ENCODE results near the gene SACM1L. TPM values are rescaled to one million over a fixed set of nuclear protein-coding genes. Genes with fewer than 3 reads are reported as not detected.

Gene SACM1L
- total RNA-seq, 1 donor from 2014 or later = 39.4 TPM

DNA sequence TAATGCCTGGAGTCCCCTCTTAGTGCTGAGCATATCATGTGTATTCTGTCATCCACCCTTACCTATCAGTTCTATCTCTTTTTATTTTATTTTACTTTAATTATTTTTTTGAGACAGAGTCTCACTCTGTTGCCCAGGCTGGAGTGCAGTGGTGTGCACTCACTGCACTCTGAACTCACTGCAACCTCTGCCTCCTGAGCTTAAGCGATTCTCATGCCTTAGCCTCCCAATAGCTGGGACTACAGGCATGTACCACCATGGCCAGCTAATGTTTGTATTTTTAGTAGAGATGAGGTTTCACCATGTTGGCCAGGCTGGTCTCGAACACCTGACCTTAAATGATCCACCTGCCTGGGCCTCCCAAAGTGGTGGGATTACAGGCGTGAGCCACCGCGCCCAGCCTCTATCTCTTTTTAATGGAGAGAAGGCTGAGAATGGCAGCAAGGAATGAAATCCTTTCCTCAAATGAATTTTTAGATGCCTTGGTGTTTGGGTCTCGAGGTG, 11.4 kb downstream of the SACM1L start:
- Mint-ChIP-seq H3K9me3 (ENCODE audit: unreplicated experiment) (no peaks in the 10 kb centered on the region), H3K4me3 (ENCODE audit: unreplicated experiment) (no peak overlapping the region), H3K27me3 (ENCODE audit: low read depth, unreplicated experiment) (no peaks in the 10 kb centered on the region), H3K27ac (ENCODE audit: unreplicated experiment) (no peak overlapping the region), H3K4me1 (ENCODE audit: low read depth, unreplicated experiment) (peaks cover 6% of the 10 kb centered on the region), H3K36me3 (ENCODE audit: low read depth, unreplicated experiment) (no peaks in the 10 kb centered on the region)
- Histone ChIP-seq H3K9me3 (ENCODE audit: insufficient read depth, low read depth, low read length) (no peaks in the 10 kb centered on the region), H3K4me1 (ENCODE audit: insufficient read depth, low read length) (no peaks in the 10 kb centered on the region), H2AFZ (ENCODE audit: low read depth, low read length) (no peak overlapping the region), H3K4me2 (ENCODE audit: low read length) (no peak overlapping the region), H3K36me3 (ENCODE audit: insufficient read depth, low read length) (peaks cover 5% of the 10 kb centered on the region), H4K20me1 (ENCODE audit: insufficient read depth, low read length) (peaks cover 63% of the 10 kb centered on the region), H3K27ac (ENCODE audit: low read depth, low read length) (no peak overlapping the region), H3K27me3 (ENCODE audit: insufficient read depth, low read length) (no peaks in the 10 kb centered on the region), H3K4me3 (ENCODE audit: insufficient read depth, low read depth, low read length) (no peak overlapping the region), H3K9ac (ENCODE audit: low read length) (no peak overlapping the region), H3K79me2 (ENCODE audit: insufficient read depth, low read length) (peaks cover 84% of the 10 kb centered on the region)
- FAIRE-seq (no peak), DNase-seq (ENCODE audit: low read depth) (no peak)
- no peak for TF ChIP-seq EZH2 (IDR thresholded peaks at IDR 0.05; ENCODE audit: insufficient read depth, low read length)
- no peak for TF ChIP-seq CTCF (IDR thresholded peaks at IDR 0.05; ENCODE audit: insufficient read depth, low read depth, low read length)

DNA sequence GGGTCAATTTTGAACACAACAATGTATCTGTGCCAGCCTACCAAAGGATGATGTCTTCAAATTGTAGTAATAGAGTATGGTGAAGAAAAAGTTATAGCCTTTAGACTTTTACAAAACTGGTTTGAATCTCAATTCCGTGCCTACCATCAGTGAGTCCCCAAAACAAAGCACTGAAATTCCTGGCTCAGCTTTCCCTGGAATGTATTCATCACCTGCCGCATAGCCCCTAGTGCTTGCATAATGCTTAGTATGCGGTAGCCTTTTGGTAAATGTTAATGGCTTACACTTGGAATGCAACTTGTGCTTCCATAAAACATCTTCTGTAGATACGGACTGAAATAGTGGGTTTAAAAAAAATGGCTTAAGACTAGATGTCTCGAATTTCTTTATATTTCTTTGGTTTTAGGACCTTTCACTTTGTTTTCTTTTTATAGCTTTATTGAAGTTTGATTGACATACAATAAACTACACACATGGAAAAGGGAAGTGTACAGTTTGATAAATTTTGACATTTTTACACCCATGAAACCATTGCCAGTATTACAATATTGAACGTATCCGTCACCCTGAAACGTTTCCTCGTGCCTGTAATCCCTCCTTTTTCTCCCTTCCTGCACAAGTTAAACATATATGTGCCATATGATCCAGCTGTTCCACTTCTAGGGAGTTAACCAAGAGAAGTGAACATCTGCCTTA, 12.1 kb downstream of the SACM1L start:
- Histone ChIP-seq H3K79me2 (ENCODE audit: insufficient read depth, low read length) (peaks cover 77% of the 10 kb centered on the region), H4K20me1 (ENCODE audit: insufficient read depth, low read length) (peaks cover 64% of the 10 kb centered on the region), H3K9me3 (ENCODE audit: insufficient read depth, low read depth, low read length) (no peaks in the 10 kb centered on the region), H3K27me3 (ENCODE audit: insufficient read depth, low read length) (no peaks in the 10 kb centered on the region), H2AFZ (ENCODE audit: low read depth, low read length) (no peak overlapping the region), H3K4me2 (ENCODE audit: low read length) (no peak overlapping the region), H3K4me1 (ENCODE audit: insufficient read depth, low read length) (no peaks in the 10 kb centered on the region), H3K4me3 (ENCODE audit: insufficient read depth, low read depth, low read length) (no peak overlapping the region), H3K9ac (ENCODE audit: low read length) (no peak overlapping the region), H3K36me3 (ENCODE audit: insufficient read depth, low read length) (peaks cover 11% of the 10 kb centered on the region), H3K27ac (ENCODE audit: low read depth, low read length) (no peak overlapping the region)
- Mint-ChIP-seq H3K4me1 (ENCODE audit: low read depth, unreplicated experiment) (peaks cover 6% of the 10 kb centered on the region), H3K27ac (ENCODE audit: unreplicated experiment) (no peak overlapping the region), H3K9me3 (ENCODE audit: unreplicated experiment) (no peaks in the 10 kb centered on the region), H3K4me3 (ENCODE audit: unreplicated experiment) (no peak overlapping the region), H3K27me3 (ENCODE audit: low read depth, unreplicated experiment) (no peaks in the 10 kb centered on the region), H3K36me3 (ENCODE audit: low read depth, unreplicated experiment) (no peaks in the 10 kb centered on the region)
- TF ChIP-seq EZH2 (IDR thresholded peaks at IDR 0.05; ENCODE audit: insufficient read depth, low read length) (no peak), CTCF (IDR thresholded peaks at IDR 0.05; ENCODE audit: insufficient read depth, low read depth, low read length) (no peak)
- DNase-seq (ENCODE audit: low read depth) (peak; percentile 47), FAIRE-seq (peak; percentile 39)

DNA sequence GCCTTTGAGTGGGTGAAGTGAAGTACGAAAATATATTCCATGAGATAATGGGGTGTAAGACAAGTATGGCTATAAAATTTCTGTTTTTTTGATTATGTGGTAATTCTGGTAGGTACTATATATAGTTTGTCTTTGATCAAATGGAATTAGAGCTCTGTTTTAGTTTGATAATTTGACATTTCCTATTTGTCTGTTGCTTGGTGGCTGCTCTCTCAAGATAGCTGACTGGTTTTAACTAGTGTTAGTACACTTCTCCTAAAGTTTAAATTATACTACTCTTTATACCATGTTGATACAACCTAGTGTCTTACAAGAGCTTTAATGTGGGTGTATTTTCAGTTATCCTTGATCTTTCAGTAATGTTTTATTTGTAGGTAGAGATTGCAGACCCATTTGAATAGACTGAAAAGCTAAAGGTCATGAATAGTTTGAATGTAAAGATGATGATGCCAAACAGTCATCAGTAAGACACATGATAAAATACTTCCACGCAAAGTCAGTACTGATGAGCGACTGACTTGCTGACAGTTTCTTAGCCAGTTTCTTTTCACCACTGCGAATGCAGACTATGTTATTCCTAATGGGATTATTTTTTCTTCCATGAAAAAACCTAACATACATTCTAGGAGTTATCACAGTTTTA, 15.2 kb downstream of the SACM1L start:
- no peak for DNase-seq (ENCODE audit: low read depth)
- H3K27ac ChIP-seq (ENCODE audit: low read depth, low read length) = no peak overlapping the region
- H3K27ac Mint-ChIP-seq (ENCODE audit: unreplicated experiment) = no peak overlapping the region
- TF ChIP-seq CTCF (IDR thresholded peaks at IDR 0.05; ENCODE audit: insufficient read depth, low read depth, low read length) (no peak), EZH2 (IDR thresholded peaks at IDR 0.05; ENCODE audit: insufficient read depth, low read length) (no peak)
- FAIRE-seq = peak; percentile 74
- H3K4me2 ChIP-seq (ENCODE audit: low read length) = no peak overlapping the region
- no peak overlapping the region for H3K4me3 ChIP-seq (ENCODE audit: insufficient read depth, low read depth, low read length)
- no peak overlapping the region for H3K9ac ChIP-seq (ENCODE audit: low read length)
- H4K20me1 ChIP-seq (ENCODE audit: insufficient read depth, low read length) = peaks cover 54% of the 10 kb centered on the region
- H2AFZ ChIP-seq (ENCODE audit: low read depth, low read length) = no peak overlapping the region
- H3K79me2 ChIP-seq (ENCODE audit: insufficient read depth, low read length) = peaks cover 50% of the 10 kb centered on the region
- H3K27me3 Mint-ChIP-seq (ENCODE audit: low read depth, unreplicated experiment) = no peaks in the 10 kb centered on the region
- no peaks in the 10 kb centered on the region for H3K9me3 Mint-ChIP-seq (ENCODE audit: unreplicated experiment)
- H3K4me1 Mint-ChIP-seq (ENCODE audit: low read depth, unreplicated experiment) = peaks cover 6% of the 10 kb centered on the region
- no peak overlapping the region for H3K4me3 Mint-ChIP-seq (ENCODE audit: unreplicated experiment)
- peaks cover 15% of the 10 kb centered on the region for H3K36me3 ChIP-seq (ENCODE audit: insufficient read depth, low read length)
- H3K4me1 ChIP-seq (ENCODE audit: insufficient read depth, low read length) = no peaks in the 10 kb centered on the region
- no peaks in the 10 kb centered on the region for H3K36me3 Mint-ChIP-seq (ENCODE audit: low read depth, unreplicated experiment)
- no peaks in the 10 kb centered on the region for H3K9me3 ChIP-seq (ENCODE audit: insufficient read depth, low read depth, low read length)
- H3K27me3 ChIP-seq (ENCODE audit: insufficient read depth, low read length) = no peaks in the 10 kb centered on the region
